HUDEP-2 (cell line): Measurements from ENCODE around the gene ETV6.
"Not testable (repeated sequence)": the region's sequence is repeated elsewhere in the genome, so short reads cannot be mapped to it uniquely, and the experiment has no call there.

Source experiments
- DNase-seq, 76 experiments: peaks; one replicate each; lab custom pipeline; 2025; ENCODE audit not compliant: unreplicated experiment in 76 of 76; lab: John Stamatoyannopoulos, UW

The ETV6 gene

GRCh38 chr12:11897923-11898322 lies 248.4 kb downstream of the ETV6 start:
- DNase-seq: no peak

GRCh38 chr12:11901701-11902524 lies 252.4 kb downstream of the ETV6 start:
- no peak for DNase-seq

GRCh38 chr12:11902525-11902875 lies 253.0 kb downstream of the ETV6 start:
- DNase-seq: no peak

- DNase-seq: no peak
Observed at GRCh38 chr12:11904124-11904523, 254.7 kb downstream of the ETV6 start.

GRCh38 chr12:11905534-11905933 lies 256.1 kb downstream of the ETV6 start:
- DNase-seq: no peak

GRCh38 chr12:11906286-11906935 lies 256.9 kb downstream of the ETV6 start:
- no peak for DNase-seq

- no peak for DNase-seq
Observed at GRCh38 chr12:11907625-11908024, 258.2 kb downstream of the ETV6 start.

GRCh38 chr12:11909406-11909805 lies 259.9 kb downstream of the ETV6 start:
- not testable (repeated sequence) for DNase-seq

GRCh38 chr12:11916113-11916512 lies 266.6 kb downstream of the ETV6 start:
- DNase-seq: no peak

GRCh38 chr12:11916771-11917170 lies 267.3 kb downstream of the ETV6 start:
- no peak for DNase-seq

- DNase-seq: no peak
Observed at GRCh38 chr12:11917501-11917900, 268.0 kb downstream of the ETV6 start.

- DNase-seq: no peak
Observed at GRCh38 chr12:11920231-11920630, 270.8 kb downstream of the ETV6 start.

- DNase-seq: no peak
Observed at GRCh38 chr12:11922361-11922760, 272.9 kb downstream of the ETV6 start.

GRCh38 chr12:11923067-11923466 lies 273.6 kb downstream of the ETV6 start:
- no peak for DNase-seq

GRCh38 chr12:11927286-11927935 lies 277.9 kb downstream of the ETV6 start:
- DNase-seq: no peak

- DNase-seq: no peak
Observed at GRCh38 chr12:11929714-11930113, 280.2 kb downstream of the ETV6 start.

- DNase-seq: no peak
Observed at GRCh38 chr12:11939223-11939622, 289.7 kb downstream of the ETV6 start.

GRCh38 chr12:11941606-11942337 lies 292.3 kb downstream of the ETV6 start:
- no peak for DNase-seq

GRCh38 chr12:11943919-11944700 lies 294.6 kb downstream of the ETV6 start:
- DNase-seq: no peak
